NOMO-1 (cell line): ENCODE data around the gene TAAR8.
A peak's percentile ranks its signal among the peaks of the same experiment; 100 is the strongest.
"Not testable (repeated sequence)": the region's sequence is repeated elsewhere in the genome, so short reads cannot be mapped to it uniquely, and the experiment has no call there.

Experiments
- DNase-seq, 2 experiments: peaks; one replicate each; lab custom pipeline; 2025; ENCODE audit not compliant: unreplicated experiment in 2 of 2; lab: John Stamatoyannopoulos, UW

The TAAR8 gene

DNA sequence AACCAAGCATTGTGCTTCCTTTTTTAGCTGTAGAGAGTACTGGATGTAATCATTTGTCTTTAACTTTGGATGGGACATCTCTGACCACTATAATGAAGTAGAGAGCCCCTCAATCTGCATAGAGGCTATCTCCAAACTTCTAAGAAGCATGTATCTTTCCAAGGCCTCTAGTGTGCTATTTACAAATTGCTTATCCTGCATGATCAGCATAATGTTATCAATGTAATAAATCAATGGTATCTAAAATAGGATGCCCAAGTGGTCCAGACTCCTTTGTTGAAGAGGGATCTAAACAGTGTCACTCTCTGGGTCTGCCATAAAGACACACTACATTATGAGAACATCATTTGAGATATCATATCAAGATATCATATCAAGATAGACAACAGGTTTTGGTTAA, 7.6 kb upstream of the TAAR8 start:
- no peak for DNase-seq

DNA sequence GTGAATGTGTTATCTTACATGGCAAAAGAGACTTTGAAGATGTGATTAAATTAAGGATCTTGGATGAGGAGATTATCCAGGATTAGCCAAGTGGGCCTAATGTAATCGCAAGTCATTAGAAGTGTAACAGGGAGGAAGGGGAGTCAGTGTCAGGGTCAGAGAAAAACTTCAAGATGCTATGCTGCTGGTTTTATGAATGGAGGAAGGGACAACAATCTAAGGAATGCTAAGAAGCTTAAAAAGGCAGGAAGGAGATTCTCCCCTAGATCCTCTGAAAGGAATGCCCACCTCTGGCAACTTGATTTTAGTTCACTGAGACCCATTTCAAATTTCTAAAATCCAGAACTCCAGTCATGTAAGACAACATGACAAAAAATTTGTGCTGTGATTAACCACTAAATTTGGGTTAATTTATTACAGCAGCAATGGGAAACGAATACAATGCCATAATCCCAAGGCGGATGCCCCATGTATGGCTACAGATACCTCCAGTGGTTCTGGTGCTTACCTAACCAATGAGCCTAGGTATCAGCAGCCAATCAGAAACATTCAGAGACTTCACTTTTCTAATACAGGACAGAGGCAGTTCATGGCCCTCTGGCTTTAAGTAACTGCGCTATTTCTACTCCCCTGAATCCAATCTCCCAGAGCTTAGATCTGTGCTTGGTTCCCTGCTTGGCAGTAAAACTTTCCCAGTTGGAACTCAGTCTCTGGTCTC, 3.6 kb upstream of the TAAR8 start:
- no peak for DNase-seq

DNA sequence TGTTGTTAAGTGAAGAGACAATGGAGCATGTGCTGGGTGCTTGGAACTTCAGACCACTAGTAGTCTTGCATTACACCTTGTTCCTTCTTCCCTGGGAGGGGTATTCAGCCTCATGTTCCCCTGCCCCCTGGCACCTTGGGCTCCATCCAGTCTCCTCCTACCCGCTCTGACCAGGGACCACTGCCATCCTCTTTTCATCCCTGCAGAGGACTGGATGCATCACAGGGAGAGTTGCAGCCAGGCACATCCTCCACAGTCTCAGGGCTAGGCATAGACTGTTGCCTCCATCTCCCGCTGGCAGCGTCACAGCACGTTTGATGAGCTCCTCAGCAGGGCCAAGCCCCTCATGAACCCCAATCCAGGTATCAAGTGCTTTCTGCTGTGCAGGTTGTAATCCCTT, 1.3 kb upstream of the TAAR8 start:
- DNase-seq, result no peak

DNA sequence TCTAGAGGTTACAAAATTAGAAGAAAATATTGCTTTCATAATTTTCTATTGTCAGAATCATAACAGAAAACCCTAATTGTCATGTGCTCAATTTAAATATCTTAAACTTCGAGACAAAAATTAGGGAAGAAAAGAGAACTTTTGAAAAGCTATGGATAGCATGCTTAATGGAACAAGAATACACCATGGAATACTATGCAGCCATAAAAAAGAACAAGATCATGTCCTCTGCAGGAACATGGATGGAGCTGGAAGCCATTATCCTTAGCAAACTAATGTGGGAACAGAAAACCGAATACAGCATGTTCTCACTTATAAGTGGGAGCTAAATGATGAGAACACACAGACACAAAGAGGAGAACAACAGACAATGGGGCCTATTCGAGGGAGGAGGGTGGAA, 7.6 kb downstream of the TAAR8 start:
- DNase-seq, result not testable (repeated sequence)

DNA sequence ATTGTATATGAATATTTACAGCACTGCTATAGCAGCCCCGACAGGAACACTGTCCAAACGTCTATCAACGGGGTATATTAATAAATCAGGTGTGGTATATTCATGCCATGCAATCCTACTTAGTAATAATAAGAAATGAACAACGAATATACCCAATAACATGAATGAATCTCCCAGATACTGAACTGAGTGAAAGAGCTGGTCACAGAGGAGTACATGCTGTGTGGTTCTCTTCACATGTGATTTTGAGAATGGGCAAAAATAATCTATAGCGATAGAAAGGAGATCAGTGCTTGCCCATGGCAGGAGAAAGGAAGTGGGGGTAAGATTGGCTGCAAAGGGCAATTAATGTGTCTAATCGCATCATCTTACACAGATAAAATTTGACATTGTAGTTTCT, 13.9 kb downstream of the TAAR8 start:
- no peak for DNase-seq

DNA sequence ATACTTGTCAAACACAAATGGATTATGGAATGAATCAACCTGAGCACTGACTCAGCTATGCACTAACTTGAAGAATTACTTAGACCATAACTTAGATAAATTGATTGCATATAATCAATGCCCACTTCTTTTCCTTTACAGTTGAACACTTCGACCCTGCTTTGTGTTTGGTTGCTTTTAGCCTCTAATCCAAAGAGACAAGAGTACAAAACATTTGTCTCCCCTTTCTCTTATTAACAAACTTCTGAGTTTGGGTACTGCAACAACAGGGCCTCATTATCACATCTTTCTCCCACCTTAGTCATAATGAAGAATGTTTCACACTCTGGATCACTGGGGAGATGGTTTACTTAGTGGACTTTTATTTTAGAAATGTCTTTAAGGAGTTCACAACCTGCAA, 15.1 kb downstream of the TAAR8 start:
- no peak for DNase-seq

DNA sequence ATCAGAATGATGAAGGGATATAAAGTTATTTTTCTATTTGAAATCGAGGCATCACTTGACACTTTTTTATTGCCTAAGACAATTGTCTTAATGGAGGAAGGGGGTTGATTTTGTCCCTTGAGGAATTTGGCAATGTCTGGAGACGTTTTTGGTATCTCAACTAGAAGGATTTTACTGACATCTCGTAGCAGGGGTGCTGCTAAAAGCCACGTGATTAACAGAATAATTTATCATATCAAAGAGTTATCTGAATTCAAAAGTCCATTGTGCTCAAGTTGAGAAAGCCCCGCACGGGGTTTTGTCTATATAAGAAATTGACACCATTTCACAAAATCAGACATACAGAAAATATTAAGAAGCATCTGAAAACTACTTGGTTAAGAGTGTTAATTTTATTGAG, 16.1 kb downstream of the TAAR8 start:
- DNase-seq, result no peak

DNA sequence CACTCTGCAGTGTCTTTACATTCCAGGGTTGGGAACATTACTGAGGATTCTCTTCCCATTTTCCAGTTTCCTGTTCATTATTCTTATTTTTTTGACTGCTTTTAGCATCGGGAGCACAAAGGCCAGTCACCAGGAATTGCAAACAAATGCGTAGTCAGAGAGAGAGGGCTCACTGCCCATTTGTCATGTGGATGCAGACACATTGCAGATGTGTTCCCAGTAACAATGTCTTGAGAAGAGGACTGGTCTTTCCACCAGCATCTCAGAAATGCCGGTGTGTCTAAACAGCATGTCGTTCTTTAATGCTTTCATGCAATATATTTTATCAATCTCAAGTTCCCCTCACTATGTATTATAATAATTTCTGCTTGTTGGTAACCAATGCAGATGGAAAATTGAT, 16.7 kb downstream of the TAAR8 start:
- no peak for DNase-seq

DNA sequence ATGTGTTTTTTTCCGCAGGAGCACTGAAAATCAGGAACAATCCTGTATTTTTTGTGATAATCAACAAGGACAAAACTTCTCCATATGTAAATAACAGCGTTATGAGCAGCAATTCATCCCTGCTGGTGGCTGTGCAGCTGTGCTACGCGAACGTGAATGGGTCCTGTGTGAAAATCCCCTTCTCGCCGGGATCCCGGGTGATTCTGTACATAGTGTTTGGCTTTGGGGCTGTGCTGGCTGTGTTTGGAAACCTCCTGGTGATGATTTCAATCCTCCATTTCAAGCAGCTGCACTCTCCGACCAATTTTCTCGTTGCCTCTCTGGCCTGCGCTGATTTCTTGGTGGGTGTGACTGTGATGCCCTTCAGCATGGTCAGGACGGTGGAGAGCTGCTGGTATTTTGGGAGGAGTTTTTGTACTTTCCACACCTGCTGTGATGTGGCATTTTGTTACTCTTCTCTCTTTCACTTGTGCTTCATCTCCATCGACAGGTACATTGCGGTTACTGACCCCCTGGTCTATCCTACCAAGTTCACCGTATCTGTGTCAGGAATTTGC, 17.8 kb downstream of the TAAR8 start, which contains the start of gene TAAR6:
TAAR6 (plus strand) TSS at position 102 of the 557 bp plus-strand sequence; CDS start at position 102, 0 bp downstream.
- DNase-seq, result no peak

DNA sequence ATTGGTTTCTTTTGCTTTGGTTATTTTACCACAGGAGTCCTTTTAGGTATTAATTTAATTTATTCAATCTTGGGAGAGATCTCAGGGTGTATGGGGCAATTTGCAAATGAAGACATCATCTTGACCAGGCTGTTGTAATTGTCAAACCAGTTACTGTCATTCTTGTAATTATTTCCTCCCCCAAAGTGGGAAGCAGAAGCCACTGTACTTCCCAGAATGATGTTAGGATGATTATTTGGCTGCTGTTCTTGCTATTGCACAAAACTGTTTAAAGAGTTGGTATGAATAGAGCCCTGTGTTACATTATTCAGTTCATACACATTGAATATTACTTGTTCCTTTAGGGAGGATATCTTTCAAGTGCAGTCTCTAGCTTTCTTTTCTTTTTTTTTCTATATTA, 19.3 kb downstream of the TAAR8 start:
- peak in 1 of 2 experiments; percentile 2 for DNase-seq

DNA sequence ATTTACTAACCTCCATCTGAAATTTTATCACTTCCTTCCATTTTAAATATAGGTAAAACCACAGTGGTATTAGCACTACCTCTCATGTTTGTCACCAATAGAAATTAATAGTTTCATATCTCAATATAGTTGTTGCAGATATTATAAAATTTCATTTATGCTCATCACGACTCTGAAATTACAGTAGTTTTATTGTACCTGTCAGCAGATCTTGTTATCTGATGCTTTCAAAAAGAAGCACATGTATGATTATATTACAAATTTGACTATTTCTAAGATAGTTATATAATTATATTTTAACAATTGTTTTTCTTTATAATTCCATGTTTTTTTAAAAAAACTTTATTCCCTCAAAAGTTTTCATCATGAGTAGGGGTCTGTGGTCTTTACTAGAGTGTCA, 32.2 kb downstream of the TAAR8 start:
- no peak for DNase-seq

DNA sequence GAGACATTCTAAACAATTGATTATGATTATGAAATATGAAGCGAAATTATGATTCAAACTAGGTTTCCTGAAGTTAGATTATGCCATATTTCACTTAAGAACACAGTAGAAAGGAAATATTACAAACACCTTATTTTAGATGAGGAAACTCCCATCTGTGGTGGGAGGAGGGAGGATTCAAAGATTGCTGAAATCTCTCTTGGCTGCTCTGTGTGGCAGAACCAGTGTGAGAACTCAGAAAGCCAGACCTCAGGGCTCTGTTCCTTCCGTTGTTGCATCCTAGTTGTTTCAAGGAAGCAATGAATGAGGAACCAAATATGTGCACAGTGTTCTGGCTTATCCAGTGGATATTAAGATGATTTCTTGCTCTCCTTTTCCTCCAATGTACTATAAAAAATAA, 35.0 kb downstream of the TAAR8 start:
- peak; percentile 8 to 45 for DNase-seq

DNA sequence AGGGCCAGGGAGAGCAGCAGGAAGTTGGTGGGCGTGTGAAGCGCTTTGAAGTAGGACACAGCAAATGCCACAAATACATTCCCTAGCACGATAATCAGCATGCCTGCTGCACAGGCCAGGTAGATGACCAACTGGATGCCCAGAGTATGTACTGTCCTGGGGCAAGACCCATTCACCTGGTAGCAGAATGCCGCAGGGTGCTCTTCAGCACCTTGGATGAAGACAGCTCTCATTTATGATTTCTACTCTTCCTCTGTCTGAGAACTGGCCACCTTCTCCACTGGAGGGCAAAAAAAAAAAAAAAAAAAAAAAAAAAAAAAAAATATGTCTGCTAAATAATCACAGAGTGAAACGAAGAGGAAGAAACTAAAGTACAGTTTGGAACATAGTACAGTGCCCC, 37.0 kb downstream of the TAAR8 start, which contains the start of gene TAAR5:
TAAR5 (minus strand) TSS at position 288 of the 400 bp plus-strand sequence; CDS start at position 233, 55 bp downstream.
- no peak for DNase-seq

DNA sequence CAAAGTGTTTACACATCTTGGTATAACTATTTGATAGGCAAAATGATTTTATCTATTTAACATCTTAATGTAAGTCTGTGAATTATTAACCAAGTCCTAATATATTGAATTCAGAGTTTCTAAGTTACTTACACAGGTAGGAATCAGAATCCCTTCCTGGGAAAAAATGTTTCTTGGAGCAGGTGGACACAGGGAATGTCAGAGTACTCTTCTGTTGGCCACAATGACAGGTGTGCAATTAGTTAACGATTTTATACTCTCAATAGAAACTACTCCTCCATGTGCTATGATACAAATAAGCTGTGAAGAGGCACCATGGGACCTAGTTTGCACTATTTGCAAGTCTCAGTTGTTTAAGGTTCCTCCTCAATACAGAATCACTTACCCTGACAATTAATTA, 37.9 kb downstream of the TAAR8 start:
- no peak for DNase-seq

DNA sequence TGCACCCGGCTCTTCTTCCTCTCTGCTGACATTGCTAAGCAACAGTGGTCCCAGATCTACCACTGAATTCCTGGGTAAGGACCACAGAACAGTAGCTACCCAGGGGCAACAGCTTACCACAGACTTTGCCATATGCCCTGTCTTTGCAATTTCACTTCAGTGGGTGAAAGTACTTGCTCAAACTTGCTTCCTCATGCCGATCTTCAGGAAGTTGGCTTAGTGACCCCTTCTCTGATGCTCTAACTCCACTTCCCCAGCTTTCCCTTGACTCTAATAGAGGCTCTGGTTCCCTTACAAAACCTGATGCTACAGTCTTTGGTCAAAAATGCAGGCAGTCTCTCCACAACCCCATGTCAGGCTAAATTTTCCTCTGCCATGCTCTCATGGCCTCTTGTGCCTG, 40.4 kb downstream of the TAAR8 start:
- DNase-seq, result peak in 1 of 2 experiments; percentile 36

DNA sequence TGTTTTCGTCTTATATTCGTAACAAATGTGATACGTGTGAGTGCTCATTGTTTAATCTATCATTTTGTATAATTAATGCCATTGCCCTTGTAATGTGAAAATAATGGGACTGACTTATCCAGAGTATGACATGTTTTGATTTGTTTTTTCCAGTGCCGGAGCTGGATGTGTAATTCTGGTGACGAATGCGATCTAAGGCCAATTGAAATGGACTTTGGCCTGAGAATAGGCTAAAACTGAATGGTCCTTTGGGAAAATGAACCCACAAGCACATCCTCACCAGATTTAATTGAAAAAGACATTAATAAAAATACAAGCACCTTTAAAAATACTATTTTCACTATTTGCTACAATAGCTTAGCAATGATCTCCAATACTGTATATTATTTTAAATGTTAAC, 43.7 kb downstream of the TAAR8 start:
- no peak for DNase-seq

DNA sequence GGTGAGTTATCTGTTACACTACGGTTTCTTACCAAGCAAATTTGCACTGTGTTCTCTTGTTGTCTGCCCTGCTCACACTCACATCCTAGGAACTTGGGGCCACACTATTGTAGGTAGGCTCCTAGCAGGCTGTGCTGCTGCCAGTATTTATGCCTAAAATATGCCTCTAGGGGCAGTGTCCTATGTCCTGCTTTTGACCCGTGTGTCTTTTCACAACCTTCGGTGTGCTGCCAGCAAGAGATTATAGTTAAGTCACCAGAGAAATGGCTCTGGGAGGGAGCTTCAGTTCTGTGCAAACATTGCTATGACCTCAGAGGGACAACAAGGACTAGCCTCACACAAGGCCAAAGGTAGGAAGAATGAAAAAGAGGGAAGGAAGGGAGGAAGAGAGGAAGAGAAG, 46.0 kb downstream of the TAAR8 start:
- no peak for DNase-seq

DNA sequence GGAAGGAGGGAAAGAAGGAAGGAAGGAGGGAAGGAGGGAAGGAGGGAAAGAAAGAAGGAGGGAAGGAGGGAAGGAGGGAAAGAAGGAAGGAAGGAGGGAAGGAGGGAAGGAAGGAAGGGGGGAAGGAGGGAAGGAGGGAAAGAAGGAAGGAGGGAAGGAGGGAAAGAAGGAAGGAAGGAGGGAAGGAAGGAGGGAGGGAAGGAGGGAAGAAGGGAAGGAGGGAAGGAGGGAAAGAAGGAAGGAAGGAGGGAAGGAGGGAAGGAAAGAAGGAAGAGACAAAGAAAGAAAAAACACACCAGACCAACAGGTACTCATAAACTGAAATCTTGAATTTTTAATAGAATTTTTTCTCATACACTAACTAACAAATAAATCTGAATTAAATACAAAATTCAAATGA, 48.4 kb downstream of the TAAR8 start:
- DNase-seq, result not testable (repeated sequence)
